G401 (cell line): ENCODE results near the gene USP17L30. TPM values are rescaled to one million over a fixed set of nuclear protein-coding genes. Genes with fewer than 3 reads are reported as not detected.

Source experiments
- total RNA-seq: library from RNA; depleted of rRNA; stranded (reverse); fragments of >200 nt; shearing (Covaris generic); gene quantifications from 2 replicates; pipeline ENCODE4 v1.2.3, GENCODE V29; 2014; rRNA removed

USP17L30 gene
- total RNA-seq, 1 experiment from 2014 or later = not detected

Other genes with a start within 250 kb of the USP17L30 start
- not detected in 2 replicates for gene FAM90A26, start 192.7 kb upstream of the USP17L30 start, total RNA-seq
- not detected in 2 replicates for gene USP17L10, start 152.5 kb upstream of the USP17L30 start, total RNA-seq
- not detected in 2 replicates for gene USP17L11, start 147.7 kb upstream of the USP17L30 start, total RNA-seq
- not detected in 2 replicates for gene USP17L12, start 143.0 kb upstream of the USP17L30 start, total RNA-seq
- not detected in 2 replicates for gene USP17L13, start 138.2 kb upstream of the USP17L30 start, total RNA-seq
- not detected in 2 replicates for gene USP17L15, start 128.7 kb upstream of the USP17L30 start, total RNA-seq
- not detected in 2 replicates for gene USP17L17, start 119.2 kb upstream of the USP17L30 start, total RNA-seq
- gene USP17L18, start 114.5 kb upstream of the USP17L30 start, total RNA-seq = not detected in 2 replicates
- not detected in 2 replicates for gene USP17L19, start 109.8 kb upstream of the USP17L30 start, total RNA-seq
- not detected in 2 replicates for gene USP17L20, start 105.0 kb upstream of the USP17L30 start, total RNA-seq
- gene USP17L21, start 100.3 kb upstream of the USP17L30 start, total RNA-seq = not detected in 2 replicates
- gene USP17L22, start 95.5 kb upstream of the USP17L30 start, total RNA-seq = not detected in 2 replicates
- gene USP17L24, start 38.0 kb upstream of the USP17L30 start, total RNA-seq = not detected in 2 replicates
- not detected in 2 replicates for gene USP17L25, start 33.2 kb upstream of the USP17L30 start, total RNA-seq
- not detected in 2 replicates for gene USP17L26, start 28.5 kb upstream of the USP17L30 start, total RNA-seq
- gene USP17L5, start 23.7 kb upstream of the USP17L30 start, total RNA-seq = not detected in 2 replicates
- gene USP17L27, start 19.0 kb upstream of the USP17L30 start, total RNA-seq = not detected in 2 replicates
- gene USP17L28, start 14.2 kb upstream of the USP17L30 start, total RNA-seq = not detected in 2 replicates
- gene USP17L29, start 9.5 kb upstream of the USP17L30 start, total RNA-seq = not detected in 2 replicates
- not detected in 2 replicates for gene DEFB131A, start 81.3 kb downstream of the USP17L30 start, total RNA-seq